HG02938 (cell line): Measurements from ENCODE around the gene KAT5.
"Not testable (repeated sequence)": the region's sequence is repeated elsewhere in the genome, so short reads cannot be mapped to it uniquely, and the experiment has no call there.

Experiments used
- ATAC-seq: cut with Tn5 transposase; IDR thresholded peaks from one replicate; pipeline ENCODE4 v1.9.1; 2021; ENCODE audit warnings: mild to moderate bottlenecking, moderate library complexity; ENCODE audit not compliant: unreplicated experiment

Gene KAT5

GRCh38 chr11:65743681-65744025 lies 31.6 kb downstream of the KAT5 start:
- ATAC-seq, result no peak

GRCh38 chr11:65744026-65744698 lies 32.1 kb downstream of the KAT5 start:
- no peak for ATAC-seq

- ATAC-seq, result no peak
Observed at GRCh38 chr11:65744699-65745042, 32.6 kb downstream of the KAT5 start.

GRCh38 chr11:65745049-65745448 lies 33.0 kb downstream of the KAT5 start:
- no peak for ATAC-seq

- ATAC-seq, result not testable (repeated sequence)
Observed at GRCh38 chr11:65762169-65762568, 50.1 kb downstream of the KAT5 start.

GRCh38 chr11:65762816-65763215 lies 50.8 kb downstream of the KAT5 start:
- ATAC-seq, result not testable (repeated sequence)

GRCh38 chr11:65764434-65764833 lies 52.4 kb downstream of the KAT5 start:
- ATAC-seq, result no peak

GRCh38 chr11:65766535-65766934 lies 54.5 kb downstream of the KAT5 start:
- ATAC-seq, result no peak

GRCh38 chr11:65767406-65767805 lies 55.4 kb downstream of the KAT5 start:
- ATAC-seq, result no peak

GRCh38 chr11:65767806-65768205 lies 55.8 kb downstream of the KAT5 start:
- not testable (repeated sequence) for ATAC-seq
